RWPE1 (cell line): ENCODE measurements around the gene TNK2.

Experiments used
- CTCF ChIA-PET: fragments of 350-600 bp; sonication (Branson Sonifier 250); formaldehyde crosslinking; extraction: SDS; loops from one replicate; lab custom pipeline; 2021; lab: Yijun Ruan, JAX
- POLR2A ChIA-PET: fragments of 400-600 bp; formaldehyde crosslinking; extraction: SDS; loops from one replicate; lab custom pipeline; 2020; ENCODE audit warnings: antibody characterized with exemption; ENCODE audit not compliant: low non-redundant PET; lab: Yijun Ruan, JAX
- DNase-seq: peaks from one replicate; pipeline ENCODE4 v3.0.0; 2012; ENCODE audit warnings: low spot score
- H3K27ac ChIP-seq: fragments of 450-650 bp; 2 replicates; pipeline ENCODE4 v1.5.1; 2017
- CTCF ChIP-seq: fragments of 450-650 bp; conservative IDR thresholded peaks from 2 replicates; pipeline ENCODE4 v1.5.1; 2017; ENCODE audit warnings: low read depth, mild to moderate bottlenecking

TNK2 gene

GRCh38 chr3:195815169-195815771, 93.1 kb downstream of the TNK2 start:
- ChIA-PET CTCF (interaction anchor here (0.6 to 2.7 kb wide), 2 partner anchors 35 to 42 kb away, joined by 5 to 11 read pairs; no protein-coding TSS in a partner anchor), POLR2A (interaction anchor here (0.6 kb wide), 1 partner anchor 56 kb away, joined by 10 read pairs; no protein-coding TSS in a partner anchor)
- TF ChIP-seq CTCF, result no peak
- no peak overlapping the region for H3K27ac ChIP-seq
- no peak for DNase-seq

GRCh38 chr3:195813916-195814640, 94.3 kb downstream of the TNK2 start:
- ChIA-PET CTCF (interaction anchor here (2.7 kb wide), 1 partner anchor 36 kb away, joined by 11 read pairs; no protein-coding TSS in a partner anchor), POLR2A (no interaction called here)
- H3K27ac ChIP-seq, result no peak overlapping the region
- TF ChIP-seq CTCF, result no peak
- no peak for DNase-seq
